NK-92 (cell line): Measurements from ENCODE around the gene CA4.

Experiments
- DNase-seq: peaks from one replicate; lab custom pipeline; 2025; ENCODE audit not compliant: unreplicated experiment; lab: John Stamatoyannopoulos, UW

Gene CA4

DNA sequence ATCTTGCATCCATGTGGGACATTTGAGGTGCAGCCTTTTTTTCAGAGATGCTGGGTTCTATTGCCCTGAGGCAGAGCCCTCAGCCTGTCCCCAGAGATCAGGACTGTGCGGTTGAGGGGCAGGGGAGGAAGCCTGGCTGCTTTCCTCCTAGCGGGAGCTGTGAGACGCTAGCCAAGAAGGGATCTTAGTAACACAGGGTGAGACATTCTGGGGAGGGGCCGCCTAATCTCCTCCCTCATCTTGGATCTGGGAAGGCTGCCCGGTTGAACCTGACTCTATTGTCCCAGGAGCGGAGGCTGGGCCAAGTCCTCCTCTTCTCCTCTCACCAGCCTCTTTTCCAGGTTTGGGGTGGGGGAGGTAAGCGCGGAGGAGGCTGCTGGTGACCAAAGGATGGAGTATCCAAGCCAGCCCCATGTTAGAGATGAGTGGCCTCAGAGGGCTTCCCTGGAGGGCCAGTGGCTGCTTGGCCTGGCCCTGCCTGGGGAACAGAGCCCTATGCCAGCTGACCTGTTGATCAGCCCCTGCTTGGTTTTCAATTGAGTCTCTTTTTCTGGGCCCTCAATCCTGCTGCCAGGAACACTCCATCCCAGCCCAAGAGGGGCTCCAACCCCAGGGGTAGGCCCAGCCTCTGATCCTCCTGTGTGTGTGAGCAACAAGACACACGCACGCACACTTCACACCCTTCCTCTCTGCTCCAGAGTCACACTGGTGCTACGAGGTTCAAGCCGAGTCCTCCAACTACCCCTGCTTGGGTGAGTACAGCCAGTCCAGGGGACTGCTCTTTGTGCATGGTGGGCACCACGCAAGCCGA, 5.0 kb downstream of the CA4 start:
- no peak for DNase-seq

DNA sequence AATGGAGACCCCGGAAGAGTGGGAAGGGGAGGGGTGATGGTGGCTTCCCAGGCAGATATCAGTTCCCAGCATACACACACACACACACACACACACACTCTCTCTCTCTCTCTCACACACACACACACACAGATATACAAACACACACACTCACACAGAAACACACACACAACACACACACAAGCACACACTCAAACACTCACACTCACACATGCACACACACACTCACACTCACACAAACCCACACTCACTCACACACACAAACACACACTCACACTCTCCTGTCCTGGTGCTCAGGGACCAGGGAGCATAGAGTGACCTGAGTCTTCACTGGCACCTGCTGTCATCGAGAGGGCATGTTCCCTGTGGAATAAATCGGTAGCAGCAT, 5.6 kb downstream of the CA4 start:
- DNase-seq: no peak

DNA sequence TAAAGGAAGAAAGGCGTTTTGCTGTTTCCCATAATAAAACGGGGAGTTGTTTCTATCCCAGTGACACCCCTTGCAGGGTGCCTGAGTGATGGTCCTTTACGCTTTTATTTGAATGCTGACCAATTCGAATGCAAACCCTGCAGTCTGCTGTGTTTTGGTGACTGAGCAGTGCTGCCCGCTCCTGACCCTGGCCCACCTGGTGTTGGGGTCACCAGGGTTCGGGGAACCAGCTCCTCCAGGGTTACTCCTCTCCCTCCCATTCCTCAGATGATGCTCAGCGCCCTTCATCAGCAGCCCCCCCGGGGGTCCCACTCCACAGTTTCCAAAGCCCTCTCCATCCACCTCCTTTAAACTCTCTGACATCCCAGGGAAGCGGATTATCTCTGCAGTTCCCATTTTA, 6.0 kb downstream of the CA4 start:
- DNase-seq: no peak

DNA sequence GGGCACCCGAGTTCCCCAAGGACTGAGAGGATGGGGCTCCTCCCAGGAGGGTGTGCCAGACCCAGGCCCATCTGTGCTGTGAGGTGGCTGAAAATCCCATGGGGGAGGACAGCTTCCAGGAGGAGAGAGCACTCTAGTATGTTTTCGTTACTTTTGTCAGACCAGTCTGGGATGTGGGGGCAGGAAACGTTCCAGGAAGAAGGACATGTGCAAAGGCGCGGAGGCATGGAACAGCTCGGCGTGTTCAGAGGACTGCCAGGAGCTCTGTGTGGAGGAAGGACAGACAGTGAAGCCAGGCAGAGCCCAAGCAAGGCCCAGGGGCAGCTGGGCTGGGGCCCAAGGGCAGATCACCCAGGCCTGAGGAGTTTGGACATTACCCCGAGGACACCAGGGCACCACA, 7.0 kb downstream of the CA4 start:
- no peak for DNase-seq

DNA sequence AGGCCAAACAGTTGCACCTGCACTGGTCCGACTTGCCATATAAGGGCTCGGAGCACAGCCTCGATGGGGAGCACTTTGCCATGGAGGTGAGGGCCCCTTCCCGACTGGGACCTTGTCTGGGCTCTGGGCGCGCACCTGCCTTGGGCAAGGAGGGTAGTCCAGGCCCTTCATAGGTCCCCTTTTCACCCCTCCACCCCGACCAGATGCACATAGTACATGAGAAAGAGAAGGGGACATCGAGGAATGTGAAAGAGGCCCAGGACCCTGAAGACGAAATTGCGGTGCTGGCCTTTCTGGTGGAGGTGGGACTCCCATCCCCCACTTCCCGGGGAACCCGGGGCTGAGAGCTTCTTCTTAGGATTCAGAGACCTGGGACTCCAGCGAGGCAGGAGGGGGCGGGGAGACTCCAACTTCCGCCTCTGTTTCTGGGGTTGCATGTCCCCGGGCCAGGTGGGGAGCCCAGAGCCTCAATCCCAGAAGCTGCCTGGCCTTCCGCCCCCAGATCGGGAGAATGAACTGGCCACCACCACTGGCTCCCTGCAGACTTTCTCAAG, 7.8 kb downstream of the CA4 start:
- no peak for DNase-seq

DNA sequence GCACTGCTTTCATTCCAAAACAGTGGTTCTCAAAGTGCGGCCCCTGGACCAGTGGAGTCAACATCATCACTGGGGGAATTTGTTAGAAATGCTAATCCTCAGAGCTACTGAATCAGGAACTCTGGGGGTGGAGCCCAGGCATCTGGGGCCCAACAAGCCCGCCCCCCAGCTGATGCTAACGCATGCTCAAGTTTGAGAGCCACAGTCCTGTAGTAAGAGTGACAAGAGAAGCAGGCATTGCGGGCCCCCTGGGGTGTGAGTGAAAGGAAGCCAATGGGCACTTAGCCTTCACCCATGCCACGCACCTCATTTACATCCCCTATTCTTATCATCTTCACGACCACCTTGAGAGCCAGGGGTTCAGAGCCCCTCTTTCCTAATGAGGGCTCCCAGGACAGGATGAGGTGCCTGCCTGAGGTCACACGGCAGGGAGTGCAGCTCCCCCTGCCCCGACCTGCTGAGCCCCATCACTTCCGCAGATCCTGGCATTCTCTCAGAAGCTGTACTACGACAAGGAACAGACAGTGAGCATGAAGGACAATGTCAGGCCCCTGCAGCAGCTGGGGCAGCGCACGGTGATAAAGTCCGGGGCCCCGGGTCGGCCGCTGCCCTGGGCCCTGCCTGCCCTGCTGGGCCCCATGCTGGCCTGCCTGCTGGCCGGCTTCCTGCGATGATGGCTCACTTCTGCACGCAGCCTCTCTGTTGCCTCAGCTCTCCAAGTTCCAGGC, 9.1 kb downstream of the CA4 start:
- DNase-seq: no peak

DNA sequence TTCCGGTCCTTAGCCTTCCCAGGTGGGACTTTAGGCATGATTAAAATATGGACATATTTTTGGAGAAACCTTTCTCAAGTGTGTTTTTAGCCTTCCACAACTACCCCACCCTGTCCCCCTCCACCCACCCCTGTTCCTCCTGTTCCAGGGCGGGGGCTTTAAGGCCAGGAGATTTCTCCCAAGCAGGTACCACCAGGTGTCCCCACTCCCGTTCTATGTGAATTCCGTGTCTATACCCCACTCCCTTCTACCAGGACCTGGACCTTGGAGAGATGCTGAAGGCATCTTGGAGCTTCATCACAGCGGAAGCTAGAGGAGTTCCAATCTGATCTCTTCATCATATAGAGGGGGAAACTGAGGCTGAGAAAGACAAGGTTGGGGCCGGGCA, 9.7 kb downstream of the CA4 start:
- no peak for DNase-seq

DNA sequence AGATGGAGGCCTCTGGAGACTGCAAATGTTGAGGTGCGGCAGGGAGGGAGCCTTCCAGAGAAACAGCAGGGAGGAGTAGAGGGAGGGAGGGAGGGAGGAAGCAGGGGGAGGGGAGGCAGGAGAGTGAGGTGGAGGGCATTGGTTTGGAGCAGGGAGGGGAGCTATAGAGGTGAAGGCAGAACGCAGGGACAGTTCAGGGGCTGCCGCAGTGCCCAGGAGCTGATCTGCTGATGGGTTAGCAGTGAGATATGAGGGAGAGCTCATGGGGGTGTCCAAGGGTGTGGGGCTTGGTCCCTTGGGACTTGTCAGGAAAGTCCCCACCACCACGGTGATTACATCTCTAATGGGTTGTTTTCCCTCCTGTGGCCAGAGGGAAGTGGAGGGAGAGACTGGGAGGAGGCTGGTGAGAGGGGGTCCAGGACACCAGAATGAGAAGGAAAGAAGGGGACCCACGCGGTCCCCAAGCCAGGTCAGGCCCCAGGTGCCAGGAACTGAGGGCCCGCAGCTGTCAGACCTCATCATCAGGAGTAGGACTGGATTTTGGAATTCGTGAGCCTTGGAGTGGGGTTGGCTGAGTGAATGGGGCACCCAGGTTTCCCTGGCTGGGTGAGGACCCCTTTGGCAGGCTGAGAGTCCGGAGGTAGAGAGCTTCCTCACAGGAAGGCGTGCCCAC, 11.2 kb downstream of the CA4 start:
- no peak for DNase-seq

DNA sequence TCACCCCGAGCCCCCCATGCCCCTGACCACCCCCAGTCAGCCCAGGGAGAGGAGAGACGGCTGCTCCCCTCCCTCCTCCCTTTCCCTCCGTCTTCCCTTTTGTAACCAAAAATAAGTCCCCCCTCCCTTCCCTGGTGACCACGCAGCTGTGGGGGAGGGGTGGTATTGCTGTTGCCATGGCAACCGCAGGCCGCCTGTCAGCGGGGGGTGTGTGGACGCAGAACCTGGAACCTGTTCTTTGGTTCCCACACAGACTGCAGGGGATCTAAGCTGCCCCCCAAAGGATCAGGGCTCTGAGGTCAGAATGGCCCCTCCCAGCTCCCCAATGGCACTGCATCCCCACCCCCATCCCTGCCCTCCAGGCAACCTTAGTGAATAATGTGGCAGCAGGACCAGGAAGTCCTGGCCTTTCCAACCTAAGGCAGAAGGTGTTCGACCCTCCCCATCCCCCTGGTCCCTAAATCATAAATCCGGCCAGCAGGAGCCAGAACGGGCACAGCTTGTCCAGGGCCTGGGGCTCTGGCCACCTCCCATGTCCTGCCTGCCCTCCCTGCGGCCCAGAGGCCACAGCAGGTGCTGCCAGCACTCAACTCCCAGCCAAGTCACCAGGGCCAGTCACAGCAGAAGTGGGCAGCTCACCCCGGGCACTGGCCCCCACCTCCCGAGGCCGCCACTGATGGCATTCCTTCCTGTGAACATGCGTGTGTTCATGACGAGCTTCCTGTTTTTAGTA, 12.0 kb downstream of the CA4 start:
- DNase-seq: no peak

DNA sequence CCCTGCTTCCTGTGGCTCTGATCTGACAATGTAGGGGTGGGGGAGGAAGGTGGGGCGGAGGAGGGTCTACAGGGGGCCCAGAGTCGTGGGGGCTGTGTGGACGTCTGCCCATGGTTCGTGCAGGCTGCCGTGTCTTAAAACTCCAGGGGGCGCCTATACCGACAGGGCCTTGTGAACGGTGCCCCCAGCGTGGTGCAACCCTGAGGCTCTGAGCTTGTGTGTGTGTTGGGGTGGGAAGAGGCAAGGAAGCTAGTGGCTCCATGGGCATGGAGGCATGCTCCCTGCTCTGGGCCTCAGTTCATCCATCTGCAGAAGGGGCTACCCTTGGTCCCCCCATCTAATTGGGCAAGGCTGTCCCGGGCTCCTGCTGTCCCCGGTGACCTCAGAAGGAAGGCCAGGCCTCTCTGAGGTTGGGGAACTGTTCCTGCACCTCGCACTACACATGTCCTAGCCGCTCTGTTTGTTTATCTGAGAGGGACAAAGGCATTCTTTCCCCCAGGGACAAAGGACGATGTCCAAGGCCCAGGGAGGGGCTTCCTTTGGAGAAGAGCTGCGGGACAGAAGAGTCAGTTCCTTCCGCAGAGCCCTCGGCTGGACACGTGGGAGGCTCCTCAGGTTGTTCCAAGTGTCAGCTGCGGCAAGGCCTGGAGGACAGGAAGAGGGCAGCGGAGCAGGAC, 13.5 kb downstream of the CA4 start:
- no peak for DNase-seq

DNA sequence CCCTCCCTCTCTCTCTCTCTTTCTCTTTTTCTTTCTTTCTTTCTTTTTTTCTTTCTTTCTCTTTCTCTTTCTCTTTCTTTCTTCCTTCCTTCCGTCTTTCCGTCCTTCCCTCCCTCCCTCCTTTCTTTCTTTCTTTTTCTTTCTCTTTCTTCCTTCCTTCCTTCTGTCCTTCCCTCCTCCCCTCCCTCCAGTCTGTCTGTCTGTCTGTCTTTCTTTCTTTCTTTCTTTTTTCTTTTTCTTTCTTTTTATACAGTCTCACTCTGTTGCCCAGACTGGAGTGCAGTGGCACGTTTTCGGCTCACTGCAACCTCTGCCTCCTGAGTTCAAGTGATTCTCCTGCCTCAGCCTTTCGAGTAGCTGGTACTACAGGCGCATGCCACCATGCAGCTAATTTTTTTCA, 14.4 kb downstream of the CA4 start:
- no peak for DNase-seq

DNA sequence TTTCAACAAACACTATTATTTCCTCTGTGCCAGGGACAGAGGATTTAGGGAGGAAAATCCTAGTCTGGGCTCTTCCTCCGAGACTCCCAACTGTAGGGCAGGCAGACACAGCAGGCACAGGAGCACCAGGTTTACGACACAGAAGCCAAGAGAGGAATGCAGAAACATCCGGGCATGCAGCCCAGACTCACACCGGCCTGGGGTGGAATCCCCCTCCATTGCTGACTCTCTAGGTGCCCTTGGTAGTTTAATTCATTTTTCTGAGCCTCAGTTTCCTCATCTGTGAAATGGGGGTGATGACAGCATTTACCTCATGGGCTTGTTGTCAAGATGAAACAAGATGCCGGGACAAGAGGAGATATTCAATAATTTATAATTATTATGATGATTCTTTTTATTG, 14.9 kb downstream of the CA4 start:
- no peak for DNase-seq

DNA sequence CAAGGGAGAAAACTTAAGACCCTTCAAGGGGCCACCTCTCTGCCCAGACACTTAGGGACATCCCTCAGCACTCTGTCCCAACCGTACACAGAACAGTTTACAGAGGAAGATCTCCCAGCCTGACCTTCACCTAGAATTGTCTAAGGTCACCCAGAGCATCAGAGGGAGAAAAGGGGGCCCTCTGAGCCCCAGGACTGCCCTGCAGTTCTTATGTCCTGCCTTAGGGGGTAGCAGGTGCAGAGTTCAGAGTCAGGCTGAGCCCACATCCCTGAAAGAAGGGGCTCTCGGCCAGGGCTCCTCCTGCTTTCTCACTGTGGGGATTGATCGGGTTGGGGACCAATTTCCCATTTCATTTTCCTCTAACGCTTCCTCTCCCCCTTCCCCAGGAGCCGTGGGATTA, 15.4 kb downstream of the CA4 start:
- DNase-seq: no peak

DNA sequence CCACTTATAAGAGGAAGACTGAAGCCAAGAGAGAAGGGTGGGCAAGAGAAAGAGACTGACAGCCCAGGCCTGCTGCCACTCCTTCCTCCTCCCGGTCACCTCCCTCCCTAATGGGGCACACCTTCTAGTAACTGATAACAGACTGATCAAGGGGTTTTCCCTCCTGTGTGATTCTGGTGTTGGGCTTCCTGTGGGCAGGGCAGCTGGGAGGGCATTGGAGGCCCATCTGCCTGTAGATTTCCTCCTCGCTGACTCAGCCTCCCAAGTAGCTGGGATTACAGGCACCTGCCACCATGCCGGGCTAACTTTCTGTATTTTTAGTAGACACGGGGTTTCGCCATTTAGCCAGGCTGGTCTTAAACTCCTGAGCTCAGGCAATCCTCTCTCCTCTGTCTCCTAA, 16.2 kb downstream of the CA4 start:
- no peak for DNase-seq

DNA sequence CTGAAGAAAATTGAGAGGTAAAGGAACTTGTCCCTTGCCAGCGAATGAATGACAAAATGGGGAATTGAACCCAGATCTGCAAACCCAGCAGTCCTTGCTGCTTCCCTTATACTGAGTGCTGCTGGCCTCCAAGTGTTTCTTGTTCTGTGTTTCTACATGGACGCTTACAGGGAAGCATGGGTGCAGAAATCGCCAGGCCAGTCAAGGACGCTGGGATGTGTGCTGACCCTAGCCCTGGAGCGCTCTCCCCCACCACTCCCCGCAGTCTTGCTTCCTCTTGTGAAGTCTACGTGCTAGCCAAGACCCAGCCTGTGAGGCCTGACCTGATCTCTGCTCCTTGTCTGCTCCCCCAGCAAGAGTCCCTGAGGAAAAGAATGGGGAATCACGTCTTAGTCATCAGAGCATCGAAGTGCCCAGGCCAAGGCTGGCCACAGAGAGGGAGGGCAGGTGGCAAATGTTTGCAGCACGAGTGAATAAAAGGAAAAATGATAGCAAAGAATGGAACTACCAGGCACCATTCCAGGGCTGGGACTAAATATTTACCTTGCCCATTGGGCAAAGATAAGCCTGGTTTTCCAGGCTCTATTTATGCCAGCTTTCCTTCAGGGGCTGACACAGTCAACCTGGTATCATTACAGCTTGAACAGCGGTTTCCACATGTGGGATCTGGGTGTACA, 17.4 kb downstream of the CA4 start:
- no peak for DNase-seq

DNA sequence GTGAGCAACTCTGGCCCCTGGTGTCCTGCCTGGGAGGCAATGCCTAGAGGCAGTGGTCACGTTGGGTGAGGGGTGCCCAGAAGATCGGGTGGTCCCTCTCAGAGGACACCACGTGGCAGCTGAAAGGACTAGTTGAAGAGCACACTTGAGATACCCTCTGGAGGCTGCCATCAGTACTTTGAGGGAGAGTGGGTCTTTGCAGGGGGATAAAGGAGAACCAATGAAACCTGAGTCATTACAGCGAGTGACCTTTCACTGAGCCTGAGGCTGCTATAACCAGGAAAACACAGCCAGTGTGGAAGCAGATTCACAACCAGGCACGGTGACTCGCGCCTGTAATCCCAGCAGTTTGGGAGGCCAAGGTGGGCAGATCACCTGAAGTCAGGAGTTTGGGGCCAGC, 18.9 kb downstream of the CA4 start:
- DNase-seq: no peak

DNA sequence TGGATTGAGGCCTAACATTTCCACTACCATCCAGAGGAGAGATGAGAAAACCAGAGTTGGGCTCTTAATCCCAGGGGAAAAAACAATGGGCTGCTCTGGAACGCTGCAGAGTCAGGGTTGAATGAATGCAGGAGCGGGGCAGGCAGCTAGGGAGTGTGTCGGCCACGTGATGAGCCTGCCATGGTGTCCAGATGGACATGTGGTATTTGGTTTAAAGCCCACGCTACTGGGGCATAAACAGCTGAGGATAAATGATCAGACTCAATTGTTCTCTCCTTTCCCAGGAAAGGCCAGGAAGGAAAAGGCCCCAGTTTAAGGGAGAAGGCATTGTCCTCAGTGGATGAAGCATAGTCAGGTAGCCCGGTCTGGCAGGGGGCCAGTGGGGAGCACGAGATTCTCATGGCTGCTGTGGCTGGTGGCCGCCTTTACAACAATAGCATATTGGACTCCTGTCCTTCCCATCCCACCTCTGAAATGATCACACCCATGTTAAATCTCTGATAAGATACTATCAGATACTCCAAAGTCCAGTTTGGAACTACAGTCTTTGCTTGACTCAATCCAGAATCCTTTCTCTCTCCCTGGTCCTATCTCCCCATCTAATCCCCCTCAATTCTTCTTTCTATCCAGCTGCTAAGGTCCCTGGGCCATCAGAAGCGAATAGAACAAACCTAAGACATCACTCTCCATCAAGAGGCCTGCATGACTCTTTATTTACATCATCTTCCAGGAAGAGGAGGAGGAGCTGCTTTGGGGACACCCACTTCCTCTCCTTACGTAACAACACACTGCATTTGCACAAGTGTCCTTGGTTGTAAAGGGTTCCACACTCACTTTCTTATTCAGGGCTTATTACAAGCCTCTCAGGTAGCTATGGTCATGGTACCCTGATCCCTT, 20.4 kb downstream of the CA4 start:
- no peak for DNase-seq

DNA sequence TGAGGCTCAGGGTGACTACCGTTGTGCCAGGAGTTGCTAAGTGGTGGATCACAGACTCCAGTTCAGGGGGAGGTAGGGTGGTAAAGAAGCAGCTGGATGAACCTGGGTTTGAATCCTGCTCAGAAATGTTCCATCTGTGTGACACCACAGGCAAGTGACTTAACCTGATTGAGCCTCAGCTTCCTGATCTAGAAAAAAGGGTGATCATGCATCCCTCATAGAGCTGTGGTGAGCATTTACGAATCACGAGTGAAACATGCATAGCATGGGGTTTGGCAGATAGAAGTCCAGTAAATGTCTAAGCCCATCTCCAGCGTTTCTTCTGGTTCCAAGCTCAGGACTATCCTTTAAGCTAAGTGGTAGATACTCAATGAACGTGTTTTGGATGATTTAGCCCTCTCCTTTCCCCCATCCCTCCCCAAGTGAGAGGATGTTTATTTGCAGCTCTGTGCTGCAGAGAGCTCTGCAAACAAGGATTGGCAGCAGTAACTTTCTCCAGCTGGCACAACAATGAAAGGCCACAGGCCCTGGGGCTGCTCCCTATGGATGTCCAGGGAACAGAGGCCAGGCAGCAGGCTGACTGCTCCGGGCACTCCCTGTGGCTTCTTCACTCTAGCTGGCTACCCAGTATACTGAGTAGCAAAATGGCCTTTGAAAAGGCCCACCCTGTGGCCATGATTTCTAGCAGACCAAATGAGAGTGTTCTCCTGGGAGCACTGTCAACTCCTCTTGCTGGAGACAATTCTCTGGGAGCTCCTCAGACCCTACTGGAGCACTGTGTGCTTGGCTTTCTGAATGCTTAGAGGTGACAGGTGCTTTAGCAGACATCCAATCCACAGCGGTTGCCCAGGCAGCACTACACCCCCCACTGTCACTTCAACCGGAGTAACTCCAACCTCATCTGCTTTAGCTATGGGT, 21.3 kb downstream of the CA4 start:
- DNase-seq: no peak
